Lower lobe of right lung (tissue), 2 donors: ENCODE measurements around the gene S100A7. TPM values are rescaled to one million over a fixed set of nuclear protein-coding genes. Genes with fewer than 3 reads are reported as not detected.

Experiments used
- ATAC-seq, 2 donors: fragments of 200-7000 bp; cut with Tn5 transposase; one replicate each; pipeline ENCODE4 v1.9.1; 2020 to 2022; ENCODE audit warnings: mild to moderate bottlenecking in 2 of 2, moderate library complexity in 2 of 2
- DNase-seq: peaks from one replicate; pipeline ENCODE4 v3.0.0-alpha.2; 2020
- H3K27ac ChIP-seq: fragments of 200-600 bp; one replicate; pipeline ENCODE4 v1.8.0; 2022
- H3K27me3 ChIP-seq: fragments of 200-600 bp; one replicate; pipeline ENCODE4 v1.8.0; 2022; ENCODE audit warnings: low read depth
- H3K36me3 ChIP-seq: fragments of 200-600 bp; one replicate; pipeline ENCODE4 v1.8.0; 2022; ENCODE audit warnings: mild to moderate bottlenecking
- H3K4me1 ChIP-seq: fragments of 200-600 bp; one replicate; pipeline ENCODE4 v1.8.0; 2022
- H3K4me3 ChIP-seq: fragments of 200-600 bp; one replicate; pipeline ENCODE4 v1.8.0; 2022; ENCODE audit warnings: mild to moderate bottlenecking
- H3K9me3 ChIP-seq: fragments of 200-600 bp; one replicate; pipeline ENCODE4 v1.8.0; 2022
- intact Hi-C: fragments of 100-400 bp; cut with DNase I; formaldehyde crosslinking; loops from one replicate; pipeline ENCODE4 v1.11.0; 2022
- total RNA-seq: library from RNA; stranded (reverse); fragmentation: NEBNext Ultra II Directional; extraction: Animal tissue kit (Norgen Biotek cat#: 25700); gene quantifications from one replicate; pipeline ENCODE4 v1.2.1, GENCODE V29; 2021
- TF ChIP-seq, protein P1 (sequence below): fragments of 200-600 bp; IDR thresholded peaks from one replicate; pipeline ENCODE4 v1.8.0; 2022; ENCODE audit warnings: antibody characterized with exemption, mild to moderate bottlenecking
- donor health status: DM: no; HTN: yes; CAD: no; lungs with severe emphysema.

The S100A7 gene
- total RNA-seq, 1 donor from 2014 or later: not detected

DNA sequence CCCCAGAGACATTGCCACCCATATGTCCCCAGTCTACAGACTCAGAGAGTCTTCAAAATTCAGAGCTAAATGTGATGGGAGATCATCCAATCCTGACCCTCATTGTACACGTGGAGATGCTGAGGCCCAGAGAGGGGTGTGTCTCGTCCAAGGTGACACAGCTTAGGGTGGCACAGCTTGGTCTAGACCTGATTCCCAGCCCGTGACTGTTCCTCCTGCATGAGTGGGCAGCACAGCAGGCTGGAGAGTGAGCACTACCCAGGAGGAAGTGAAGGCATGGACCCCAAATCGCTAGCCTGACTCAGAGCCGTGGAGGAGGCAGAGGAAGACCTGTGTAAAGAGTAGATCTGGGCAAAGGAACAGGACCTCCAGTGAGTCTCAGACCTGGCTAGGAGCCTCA is 16.4 kb downstream of the S100A7 start:
- no peak overlapping the region for H3K4me3 ChIP-seq
- no peak overlapping the region for H3K27ac ChIP-seq
- TF ChIP-seq, protein P1, sequence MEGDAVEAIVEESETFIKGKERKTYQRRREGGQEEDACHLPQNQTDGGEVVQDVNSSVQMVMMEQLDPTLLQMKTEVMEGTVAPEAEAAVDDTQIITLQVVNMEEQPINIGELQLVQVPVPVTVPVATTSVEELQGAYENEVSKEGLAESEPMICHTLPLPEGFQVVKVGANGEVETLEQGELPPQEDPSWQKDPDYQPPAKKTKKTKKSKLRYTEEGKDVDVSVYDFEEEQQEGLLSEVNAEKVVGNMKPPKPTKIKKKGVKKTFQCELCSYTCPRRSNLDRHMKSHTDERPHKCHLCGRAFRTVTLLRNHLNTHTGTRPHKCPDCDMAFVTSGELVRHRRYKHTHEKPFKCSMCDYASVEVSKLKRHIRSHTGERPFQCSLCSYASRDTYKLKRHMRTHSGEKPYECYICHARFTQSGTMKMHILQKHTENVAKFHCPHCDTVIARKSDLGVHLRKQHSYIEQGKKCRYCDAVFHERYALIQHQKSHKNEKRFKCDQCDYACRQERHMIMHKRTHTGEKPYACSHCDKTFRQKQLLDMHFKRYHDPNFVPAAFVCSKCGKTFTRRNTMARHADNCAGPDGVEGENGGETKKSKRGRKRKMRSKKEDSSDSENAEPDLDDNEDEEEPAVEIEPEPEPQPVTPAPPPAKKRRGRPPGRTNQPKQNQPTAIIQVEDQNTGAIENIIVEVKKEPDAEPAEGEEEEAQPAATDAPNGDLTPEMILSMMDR: no peak
- DNase-seq (no peak), ATAC-seq (no peak)
- intact Hi-C loops: no loop called here
- H3K27me3 ChIP-seq: peaks cover 6% of the 10 kb centered on the region
- no peaks in the 10 kb centered on the region for H3K9me3 ChIP-seq
- no peaks in the 10 kb centered on the region for H3K4me1 ChIP-seq
- H3K36me3 ChIP-seq: no peaks in the 10 kb centered on the region

DNA sequence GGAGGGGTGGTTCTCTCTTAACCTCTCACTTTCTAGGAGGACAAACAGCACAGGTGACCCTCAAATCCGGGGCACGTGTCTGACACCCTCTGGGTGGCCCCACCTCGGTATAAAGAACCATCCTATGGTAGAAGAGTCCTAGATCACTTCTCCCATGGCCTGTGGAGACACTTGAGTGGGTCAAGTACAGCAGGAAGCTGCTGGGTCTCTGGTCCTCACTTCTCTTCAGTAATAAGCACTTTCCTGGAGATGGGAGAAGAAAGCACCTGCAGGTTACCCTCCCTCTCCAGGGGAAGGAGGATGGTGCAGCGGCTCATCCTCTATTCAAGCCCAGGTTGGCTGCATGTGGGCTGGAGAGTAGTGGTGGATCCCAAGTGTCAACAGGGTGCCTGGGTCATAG is 17.0 kb downstream of the S100A7 start:
- Histone ChIP-seq H3K27me3 (peaks cover 6% of the 10 kb centered on the region), H3K36me3 (no peaks in the 10 kb centered on the region), H3K27ac (no peak overlapping the region), H3K4me3 (no peak overlapping the region), H3K9me3 (no peaks in the 10 kb centered on the region), H3K4me1 (no peaks in the 10 kb centered on the region)
- intact Hi-C loops: no loop called here
- TF ChIP-seq, protein P1: no peak
- DNase-seq: no peak
- ATAC-seq: no peak

DNA sequence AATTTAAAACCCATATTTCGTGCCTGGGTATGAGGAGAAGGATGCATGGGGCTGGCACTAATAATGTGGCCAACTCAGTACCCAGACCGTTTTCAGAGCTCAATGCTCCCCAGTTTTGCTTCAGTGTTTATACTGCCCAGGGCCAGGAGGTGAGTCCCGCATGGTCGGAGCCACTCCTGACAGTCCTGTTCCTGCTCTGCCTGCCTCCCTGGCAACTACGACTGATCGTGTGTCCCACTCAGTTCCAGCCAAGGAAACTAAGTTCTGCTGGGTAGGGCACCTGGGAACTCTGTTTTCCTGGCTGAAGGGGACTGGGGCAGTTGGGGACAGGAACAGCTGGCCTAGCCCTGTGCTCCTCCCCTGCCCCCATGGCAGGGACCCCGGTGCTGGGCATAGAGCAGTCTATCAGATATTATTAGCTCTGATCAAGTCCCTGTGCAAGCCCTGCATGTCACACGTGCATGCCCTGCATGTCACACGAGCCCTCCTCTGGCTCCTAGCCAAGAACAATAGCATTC is 19.2 kb downstream of the S100A7 start:
- Histone ChIP-seq H3K4me3 (no peak overlapping the region), H3K9me3 (no peaks in the 10 kb centered on the region), H3K27ac (no peak overlapping the region), H3K27me3 (peaks cover 10% of the 10 kb centered on the region), H3K36me3 (no peaks in the 10 kb centered on the region), H3K4me1 (no peaks in the 10 kb centered on the region)
- no peak for ATAC-seq
- intact Hi-C loops: no loop called here
- DNase-seq: no peak
- TF ChIP-seq, protein P1: no peak

DNA sequence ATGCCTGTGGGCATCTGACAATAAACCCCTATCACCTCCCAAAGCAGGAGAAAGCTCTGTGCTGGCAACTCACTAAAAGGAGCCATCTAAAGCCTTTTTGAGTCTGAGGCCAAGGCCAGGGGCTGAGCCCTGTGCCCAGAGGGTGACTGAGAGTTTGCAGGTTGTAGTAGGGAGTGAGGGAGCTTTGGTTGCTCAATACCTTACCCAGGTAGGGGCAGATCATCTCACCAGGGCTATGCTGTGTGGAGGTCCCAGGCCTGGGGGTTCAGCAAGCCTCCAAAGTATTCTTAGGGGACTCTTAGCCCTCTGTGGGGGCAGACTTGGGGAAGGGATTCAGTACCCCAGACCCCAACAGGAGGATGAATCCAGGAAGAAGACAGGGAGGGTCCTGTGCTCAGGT is 21.2 kb downstream of the S100A7 start:
- DNase-seq: no peak
- TF ChIP-seq, protein P1: no peak
- intact Hi-C loops: no loop called here
- no peak for ATAC-seq
- peaks cover 10% of the 10 kb centered on the region for H3K27me3 ChIP-seq
- H3K36me3 ChIP-seq: no peaks in the 10 kb centered on the region
- no peaks in the 10 kb centered on the region for H3K4me1 ChIP-seq
- H3K4me3 ChIP-seq: no peak overlapping the region
- no peak overlapping the region for H3K27ac ChIP-seq
- no peaks in the 10 kb centered on the region for H3K9me3 ChIP-seq

DNA sequence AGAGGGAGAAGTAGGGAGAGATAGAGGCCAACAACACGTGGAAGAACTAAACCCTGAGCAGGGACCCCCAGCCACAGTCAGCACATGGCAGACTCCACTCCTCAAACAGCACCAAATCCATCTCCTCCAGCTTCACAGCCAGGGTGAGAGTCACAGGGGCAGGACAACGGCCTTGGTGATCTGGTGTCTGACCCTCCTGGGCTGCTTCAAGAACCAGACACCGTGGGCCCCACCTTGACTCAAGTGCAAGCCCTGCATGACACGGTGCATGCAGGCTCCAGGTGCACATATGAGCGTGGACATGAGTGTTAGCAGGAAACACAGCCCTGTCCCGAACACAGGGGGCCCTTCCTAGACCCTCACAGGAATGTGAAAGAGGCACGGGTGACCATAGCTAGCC is 21.9 kb downstream of the S100A7 start:
- no peak for ATAC-seq
- intact Hi-C loops: no loop called here

More for the DNA sequence above, 21.9 kb downstream of the S100A7 start:
- no peak for DNase-seq
- Histone ChIP-seq H3K36me3 (no peaks in the 10 kb centered on the region), H3K4me1 (no peaks in the 10 kb centered on the region), H3K9me3 (no peaks in the 10 kb centered on the region), H3K27me3 (peaks cover 9% of the 10 kb centered on the region), H3K4me3 (no peak overlapping the region), H3K27ac (no peak overlapping the region)
- TF ChIP-seq, protein P1: no peak
